H1 (cell line): ENCODE measurements around the gene FAR2. TPM values are rescaled to one million over a fixed set of nuclear protein-coding genes. Genes with fewer than 3 reads are reported as not detected.

Experiments
- CTCF ChIA-PET: fragments of 300-600 bp; sonication (Branson Sonifier 250); formaldehyde crosslinking; loops from one replicate; lab custom pipeline; 2021; ENCODE audit not compliant: partially characterized antibody; lab: Charles Lee
- POLR2A ChIA-PET: fragments of 300-600 bp; sonication (Branson Sonifier 250); formaldehyde crosslinking; loops from one replicate; lab custom pipeline; 2021; ENCODE audit warnings: inconsistent platforms; ENCODE audit not compliant: partially characterized antibody; lab: Charles Lee
- DNase-seq, 2 experiments: peaks; one replicate each; pipeline versions ENCODE4 v3.0.0 to v3.0.0-alpha.2; 2010 to 2022; ENCODE audit warnings: low spot score in 2 of 2, low read depth in 1 of 2, mixed read lengths in 1 of 2
- FAIRE-seq: peaks from 2 replicates; lab custom pipeline; 2011; peaks lifted over from hg19 to GRCh38; lab: Jason Lieb, UNC
- H2AFZ ChIP-seq: 2 replicates; pipeline ENCODE4 v1.8.1; 2012; ENCODE audit warnings: low read length, inconsistent platforms
- H2AK5ac ChIP-seq: 2 replicates; pipeline ENCODE4 v1.6.1; 2013; ENCODE audit warnings: low read depth, low read length
- H2BK120ac ChIP-seq: replicated peaks from 2 replicates; pipeline ENCODE3; 2013; ENCODE audit warnings: low read depth, low read length, inconsistent platforms
- H2BK12ac ChIP-seq: 2 replicates; pipeline ENCODE4 v1.6.1; 2013; ENCODE audit warnings: low read depth, low read length
- H2BK15ac ChIP-seq: 2 replicates; pipeline ENCODE4 v1.6.1; 2013; ENCODE audit warnings: low read length
- H2BK20ac ChIP-seq: 2 replicates; pipeline ENCODE4 v1.6.1; 2013; ENCODE audit warnings: low read length
- H2BK5ac ChIP-seq: 2 replicates; pipeline ENCODE4 v1.6.1; 2013; ENCODE audit warnings: low read depth, low read length
- H3K14ac ChIP-seq: 2 replicates; pipeline ENCODE4 v1.6.1; 2013; ENCODE audit warnings: inconsistent platforms; ENCODE audit not compliant: insufficient read length
- H3K18ac ChIP-seq: 2 replicates; pipeline ENCODE4 v1.6.1; 2013; ENCODE audit warnings: low read length; ENCODE audit errors: extremely low read depth
- H3K23ac ChIP-seq: 2 replicates; pipeline ENCODE4 v1.6.1; 2013; ENCODE audit warnings: inconsistent platforms; ENCODE audit not compliant: insufficient read length
- H3K23me2 ChIP-seq: 2 replicates; pipeline ENCODE4 v1.6.1; 2013; ENCODE audit warnings: low read depth, low read length
- H3K27ac ChIP-seq: 2 replicates; pipeline ENCODE4 v1.6.1; 2011; ENCODE audit warnings: low read depth, low read length, inconsistent platforms
- H3K27me3 ChIP-seq, 4 experiments: replicated peaks in 1 of 4; 1 replicate in 1 of 4; 2 replicates in 3 of 4; pipeline versions ENCODE4 v1.6.1 to v1.8.1; 2011 to 2013; ENCODE audit warnings: low read length in 3 of 4, mild to moderate bottlenecking in 3 of 4, inconsistent platforms in 2 of 4, mixed read lengths in 2 of 4, moderate library complexity in 1 of 4; ENCODE audit not compliant: control insufficient read depth in 3 of 4, insufficient read depth in 3 of 4; ENCODE audit errors: extremely low read depth in 1 of 4
- H3K36me3 ChIP-seq, 4 experiments: 2 replicates each; pipeline versions ENCODE4 v1.6.1 to v1.8.1; 2011 to 2013; ENCODE audit warnings: mild to moderate bottlenecking in 4 of 4, low read length in 3 of 4, moderate library complexity in 2 of 4, control low read depth in 1 of 4, inconsistent platforms in 1 of 4; ENCODE audit not compliant: insufficient read depth in 4 of 4, control insufficient read depth in 2 of 4
- H3K4ac ChIP-seq: replicated peaks from 2 replicates; pipeline ENCODE3; 2013; ENCODE audit warnings: low read length, low read depth, mixed read lengths, inconsistent platforms; ENCODE audit not compliant: insufficient read length
- H3K4me1 ChIP-seq, 4 experiments: replicated peaks in 1 of 4; 1 replicate in 1 of 4; 2 replicates in 3 of 4; pipeline versions ENCODE4 v1.6.1 to v1.8.1; 2011 to 2013; ENCODE audit warnings: low read length in 3 of 4, inconsistent platforms in 2 of 4, mixed read lengths in 1 of 4; ENCODE audit not compliant: insufficient read depth in 4 of 4, control insufficient read depth in 3 of 4
- H3K4me2 ChIP-seq, 2 experiments: 2 replicates each; pipeline versions ENCODE4 v1.6.1 to v1.8.1; 2011 to 2013; ENCODE audit warnings: low read depth in 2 of 2, low read length in 2 of 2, control low read depth in 1 of 2, inconsistent platforms in 1 of 2, mild to moderate bottlenecking in 1 of 2; ENCODE audit not compliant: insufficient read depth in 1 of 2
- H3K4me3 ChIP-seq, 4 experiments: fragments of 200-600, 300-600 bp in 1 of 4; sonication (generic), shearing (Covaris generic), sonication (Bioruptor Twin) in 1 of 4; 2 replicates each; pipeline versions ENCODE4 v1.5.1 to v1.8.1; 2011 to 2016; ENCODE audit warnings: low read length in 4 of 4, low read depth in 3 of 4, control low read depth in 2 of 4, inconsistent platforms in 2 of 4, mild to moderate bottlenecking in 2 of 4, mixed read lengths in 1 of 4, moderate library complexity in 1 of 4; ENCODE audit not compliant: insufficient read depth in 2 of 4; ENCODE audit errors: extremely low read depth in 1 of 4
- H3K56ac ChIP-seq: replicated peaks from 2 replicates; pipeline ENCODE3; 2013; ENCODE audit warnings: low read depth, mild to moderate bottlenecking, mixed read lengths, low read length, inconsistent platforms; ENCODE audit not compliant: insufficient read length
- H3K79me1 ChIP-seq: 2 replicates; pipeline ENCODE4 v1.6.1; 2013; ENCODE audit warnings: low read depth, low read length, control low read depth
- H3K79me2 ChIP-seq, 2 experiments: 2 replicates each; pipeline versions ENCODE4 v1.6.1 to v1.8.1; 2012 to 2013; ENCODE audit warnings: low read length in 2 of 2, mild to moderate bottlenecking in 2 of 2, inconsistent platforms in 1 of 2; ENCODE audit not compliant: insufficient read depth in 2 of 2, control insufficient read depth in 1 of 2
- H3K9ac ChIP-seq, 4 experiments: replicated peaks in 1 of 4; 1 replicate in 1 of 4; 2 replicates in 3 of 4; pipeline versions ENCODE4 v1.6.1 to v1.8.1; 2011 to 2013; ENCODE audit warnings: low read depth in 3 of 4, low read length in 3 of 4, control low read depth in 2 of 4, mild to moderate bottlenecking in 2 of 4, moderate library complexity in 2 of 4, inconsistent platforms in 1 of 4; ENCODE audit errors: extremely low read depth in 1 of 4
- H3K9me3 ChIP-seq, 2 experiments: 2 replicates each; pipeline versions ENCODE4 v1.6.1 to v1.8.1; 2012 to 2013; ENCODE audit warnings: mild to moderate bottlenecking in 2 of 2, moderate library complexity in 2 of 2, control low read depth in 1 of 2, inconsistent platforms in 1 of 2, low read depth in 1 of 2, low read length in 1 of 2, mixed read lengths in 1 of 2; ENCODE audit not compliant: insufficient read depth in 2 of 2
- H4K20me1 ChIP-seq, 2 experiments: replicated peaks in 1 of 2; 2 replicates each; pipeline versions ENCODE3 to v1.8.1; 2011 to 2013; ENCODE audit warnings: inconsistent platforms in 2 of 2, low read length in 2 of 2, mild to moderate bottlenecking in 1 of 2; ENCODE audit not compliant: insufficient read depth in 2 of 2, control insufficient read depth in 1 of 2
- H4K5ac ChIP-seq: 2 replicates; pipeline ENCODE4 v1.6.1; 2013; ENCODE audit warnings: low read length, low read depth, mixed read lengths, inconsistent platforms; ENCODE audit not compliant: insufficient read length
- H4K8ac ChIP-seq: 2 replicates; pipeline ENCODE4 v1.8.0; 2013; ENCODE audit warnings: mild to moderate bottlenecking, moderate library complexity, low read length, inconsistent platforms; ENCODE audit not compliant: insufficient read depth; ENCODE audit errors: extremely low read depth
- H4K91ac ChIP-seq: replicated peaks from 2 replicates; pipeline ENCODE3; 2013; ENCODE audit warnings: low read length, mixed read lengths, inconsistent platforms; ENCODE audit not compliant: insufficient read length
- EP300 ChIP-seq, 2 experiments: IDR thresholded peaks; 1 replicate in 1 of 2; 2 replicates in 1 of 2; pipeline ENCODE4 v1.6.1; 2011 to 2012; ENCODE audit warnings: low read depth in 2 of 2, low read length in 2 of 2, mild to moderate bottlenecking in 2 of 2, borderline replicate concordance in 1 of 2, inconsistent platforms in 1 of 2, moderate library complexity in 1 of 2
- EZH2 ChIP-seq: fragments of 200-600 bp; sonication (generic); IDR thresholded peaks from 2 replicates; pipeline ENCODE4 v1.7.1; 2012; ENCODE audit warnings: low read depth, mild to moderate bottlenecking, moderate library complexity, low read length, inconsistent platforms; ENCODE audit not compliant: severe bottlenecking
- WGBS, 2 experiments: shearing (Covaris generic) in 1 of 2; methylation state at CpG; one replicate each; pipeline versions ENCODE4 v1.1.6 to v1.1.7; 2013 to 2015; ENCODE audit warnings: low lambda C conversion rate in 2 of 2, mixed read lengths in 2 of 2, inconsistent platforms in 1 of 2, low coverage in 1 of 2, missing lambda C conversion rate in 1 of 2; ENCODE audit not compliant: insufficient replicate concordance in 2 of 2, insufficient coverage in 1 of 2, insufficient read length in 1 of 2; ENCODE audit errors: extremely low coverage in 1 of 2, missing lambda C conversion rate in 1 of 2; 5-methylcytosine and 5-hydroxymethylcytosine counted together
- polyA plus RNA-seq, 7 experiments: library from polyadenylated mRNA; depleted of rRNA in 3 of 7; stranded (reverse) in 5 of 7; unstranded in 2 of 7; fragments of >200 nt in 5 of 7; fragments of 200-250 nt in 2 of 7; gene quantifications; 1 replicate in 5 of 7; 2 replicates in 1 of 7; 4 replicates in 1 of 7; pipeline versions ENCODE4 v1.2.1 to v1.2.3, GENCODE V29; 2011 to 2013; ENCODE audit warnings: missing spikeins in 2 of 7, mixed read lengths in 2 of 7
- total RNA-seq: library from RNA; stranded (reverse); fragmentation: NEBNext Ultra II Directional; extraction: Animal tissue kit (Norgen Biotek cat#: 25700); gene quantifications from 2 replicates; pipeline ENCODE4 v1.2.1, GENCODE V29; 2021

FAR2 gene
- total and polyA plus RNA-seq, 2 of the 8 experiments (the other 6 are each of a cell fraction or from before 2014, with no cell fraction given) = 24.0 to 24.1 TPM

DNA sequence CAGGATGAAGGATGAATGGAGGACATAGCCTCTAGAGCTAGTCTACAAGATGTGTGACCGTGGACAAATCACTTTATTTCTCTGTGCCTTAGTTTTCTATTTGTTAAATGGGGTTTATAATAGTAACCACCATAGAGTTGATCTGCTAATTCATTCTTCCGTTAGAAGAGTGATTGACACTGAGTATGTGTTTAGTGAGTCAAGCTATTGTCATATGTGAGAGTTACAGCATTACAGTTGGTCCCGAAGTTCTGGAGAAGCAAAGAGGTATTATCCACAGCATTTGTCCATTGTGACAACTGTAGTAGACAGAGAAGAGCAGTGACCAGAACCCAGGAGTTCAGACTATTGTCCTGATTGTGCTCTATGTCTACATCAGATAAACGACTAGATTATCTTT is 14.1 kb downstream of the FAR2 start:
- Histone ChIP-seq H3K9ac (no peak overlapping the region), H2AK5ac (no peak overlapping the region), H3K27ac (no peak overlapping the region), H3K18ac (no peak overlapping the region), H4K5ac (no peak overlapping the region), H2BK12ac (no peak overlapping the region), H3K4ac (no peak overlapping the region), H2AFZ (no peak overlapping the region), H2BK5ac (no peak overlapping the region), H4K91ac (no peak overlapping the region), H3K23ac (no peak overlapping the region), H3K4me3 (no peak overlapping the region), H3K79me2 (peaks cover 0 to 2% of the 10 kb centered on the region in 2 experiments; a peak in 1 of 4 replicates), H3K23me2 (no peaks in the 10 kb centered on the region), H2BK20ac (no peak overlapping the region), H4K8ac (no peak overlapping the region), H3K36me3 (no peaks in the 10 kb centered on the region), H3K79me1 (no peaks in the 10 kb centered on the region), H3K4me2 (no peak overlapping the region)
- DNase-seq (no peak), FAIRE-seq (no peak)
- CTCF ChIA-PET = interaction anchor here (1.0 kb wide), 1 partner anchor 35 kb away, joined by 3 read pairs; no protein-coding TSS in a partner anchor
- WGBS, 2 experiments = 93% methylated on average over 4 of the region's 4 CpGs; no CpG with 5 or more reads in 1 of the 2 experiments
- POLR2A ChIA-PET = no interaction called here
- TF ChIP-seq EP300 (IDR thresholded peaks at IDR 0.05; ENCODE audit: borderline replicate concordance in 1 of 2, low read depth in 2 of 2, low read length in 2 of 2) = no peak
- TF ChIP-seq EZH2 = no peak
- TF ChIP-seq, all 59 proteins: peak for 0
- Histone ChIP-seq H3K56ac (no peak overlapping the region), H2BK15ac (no peak overlapping the region), H3K4me1 (peaks cover 0 to 3% (median 0%) of the 10 kb centered on the region in 4 experiments; a peak in 1 of 7 replicates), H3K14ac (no peak overlapping the region), H2BK120ac (no peak overlapping the region), H3K9me3 (no peaks in the 10 kb centered on the region), H3K27me3 (no peaks in the 10 kb centered on the region), H4K20me1 (no peaks in the 10 kb centered on the region)
